Measurements from ENCODE around the gene NCR3LG1. TPM values are rescaled to one million over a fixed set of nuclear protein-coding genes. Genes with fewer than 3 reads are reported as not detected.

Gene NCR3LG1
- polyA plus RNA-seq, 1 donor (not counting 4 experiments of a cell fraction or from before 2014, with no cell fraction given): 3.9 TPM

- DNase-seq (ENCODE audit: low read depth, low spot score) (no peak), FAIRE-seq (no peak)
- H3K27me3 ChIP-seq (ENCODE audit: control insufficient read depth, extremely low read depth, insufficient read depth, low read length): peaks cover 20% of the 10 kb centered on the region
- dilution Hi-C loops (cut with MboI; ENCODE audit: extremely low pct_ligation_motif_present, low sequenced_read_pairs): no loop called here
- H3K9me1 ChIP-seq (ENCODE audit: control insufficient read depth, extremely low read depth, insufficient read depth, low read length): no peaks in the 10 kb centered on the region
- no peaks in the 10 kb centered on the region for H3K4me1 ChIP-seq (ENCODE audit: control insufficient read depth, extremely low read depth, insufficient read depth, low read length)
- no peak overlapping the region for H2AFZ ChIP-seq (ENCODE audit: control insufficient read depth, low read length)
- H3K4me3 ChIP-seq (ENCODE audit: control insufficient read depth in 2 of 3, extremely low read depth in 1 of 3, insufficient read depth in 2 of 3, low read depth in 1 of 3, low read length in 3 of 3): no peak overlapping the region
- no peaks in the 10 kb centered on the region for H3K79me2 ChIP-seq (ENCODE audit: control insufficient read depth, insufficient read depth, low read length)
- H3K36me3 ChIP-seq (ENCODE audit: control insufficient read depth in 2 of 2, extremely low read depth in 1 of 2, insufficient read depth in 2 of 2, low read length in 2 of 2): no peaks in the 10 kb centered on the region
- no peak overlapping the region for H3K9ac ChIP-seq (ENCODE audit: control insufficient read depth, extremely low read depth, insufficient read depth, low read length)
- TF ChIP-seq EZH2 (IDR thresholded peaks at IDR 0.05; ENCODE audit: low read length) (no peak), CTCF (optimal IDR thresholded peaks at IDR 0.05 in 1 of 3, IDR thresholded peaks at IDR 0.05 in 1 of 3, conservative IDR thresholded peaks at IDR 0.05 in 1 of 3; ENCODE audit: extremely low read depth in 1 of 3, insufficient read depth in 2 of 3, low read length in 3 of 3) (no peak)
- H4K20me1 ChIP-seq (ENCODE audit: control insufficient read depth, extremely low read depth, insufficient read depth, low read length): no peaks in the 10 kb centered on the region
- H3K4me2 ChIP-seq (ENCODE audit: control insufficient read depth, extremely low read depth, insufficient read depth, low read depth, low read length): no peak overlapping the region
- no peak overlapping the region for H3K27ac ChIP-seq (ENCODE audit: control insufficient read depth, insufficient read depth, low read length)
- no peaks in the 10 kb centered on the region for H3K9me3 ChIP-seq (ENCODE audit: control insufficient read depth, low read depth, low read length)
Observed at GRCh38 chr11:17413414-17414316, 62.1 kb downstream of the NCR3LG1 start.

GRCh38 chr11:17414317-17414737 lies 62.7 kb downstream of the NCR3LG1 start:
- Histone ChIP-seq H2AFZ (ENCODE audit: control insufficient read depth, low read length) (no peak overlapping the region), H3K4me1 (ENCODE audit: control insufficient read depth, extremely low read depth, insufficient read depth, low read length) (no peaks in the 10 kb centered on the region), H3K9me1 (ENCODE audit: control insufficient read depth, extremely low read depth, insufficient read depth, low read length) (no peaks in the 10 kb centered on the region), H3K79me2 (ENCODE audit: control insufficient read depth, insufficient read depth, low read length) (no peaks in the 10 kb centered on the region), H4K20me1 (ENCODE audit: control insufficient read depth, extremely low read depth, insufficient read depth, low read length) (no peaks in the 10 kb centered on the region), H3K4me2 (ENCODE audit: control insufficient read depth, extremely low read depth, insufficient read depth, low read depth, low read length) (no peak overlapping the region), H3K9ac (ENCODE audit: control insufficient read depth, extremely low read depth, insufficient read depth, low read length) (no peak overlapping the region), H3K4me3 (ENCODE audit: control insufficient read depth in 2 of 3, extremely low read depth in 1 of 3, insufficient read depth in 2 of 3, low read depth in 1 of 3, low read length in 3 of 3) (no peak overlapping the region), H3K27ac (ENCODE audit: control insufficient read depth, insufficient read depth, low read length) (no peak overlapping the region), H3K36me3 (ENCODE audit: control insufficient read depth in 2 of 2, extremely low read depth in 1 of 2, insufficient read depth in 2 of 2, low read length in 2 of 2) (no peaks in the 10 kb centered on the region), H3K9me3 (ENCODE audit: control insufficient read depth, low read depth, low read length) (no peaks in the 10 kb centered on the region), H3K27me3 (ENCODE audit: control insufficient read depth, extremely low read depth, insufficient read depth, low read length) (peaks cover 26% of the 10 kb centered on the region)
- dilution Hi-C loops (cut with MboI; ENCODE audit: extremely low pct_ligation_motif_present, low sequenced_read_pairs): no loop called here
- TF ChIP-seq EZH2 (IDR thresholded peaks at IDR 0.05; ENCODE audit: low read length): no peak
- no peak for TF ChIP-seq CTCF (optimal IDR thresholded peaks at IDR 0.05 in 1 of 3, IDR thresholded peaks at IDR 0.05 in 1 of 3, conservative IDR thresholded peaks at IDR 0.05 in 1 of 3; ENCODE audit: extremely low read depth in 1 of 3, insufficient read depth in 2 of 3, low read length in 3 of 3)
- DNase-seq (ENCODE audit: low read depth, low spot score) (no peak), FAIRE-seq (no peak)

Measured in keratinocyte (primary cell).